ENCODE results near the gene MAMDC2. TPM values are rescaled to one million over a fixed set of nuclear protein-coding genes. Genes with fewer than 3 reads are reported as not detected.

The MAMDC2 gene
- total and polyA plus RNA-seq, 7 donors: 0.91 to 11.9 (median 2.2) TPM

GRCh38 chr9:70020217-70020616, 23.4 kb upstream of the MAMDC2 start:
- DNase-seq (no peak), ATAC-seq (no peak)
- no peaks in the 10 kb centered on the region for H3K36me3 ChIP-seq (ENCODE audit: insufficient read depth in 1 of 2, low read depth in 1 of 2)
- H3K4me3 ChIP-seq: no peak overlapping the region
- TF ChIP-seq CTCF (IDR thresholded peaks at IDR 0.05): no peak
- H3K27ac ChIP-seq: no peak overlapping the region
- intact Hi-C loops (cut with DNase I): no loop called here
- no peaks in the 10 kb centered on the region for H3K9me3 ChIP-seq
- no peaks in the 10 kb centered on the region for H3K27me3 ChIP-seq (ENCODE audit: insufficient read depth in 3 of 3, low read length in 2 of 3)
- H3K4me1 ChIP-seq: no peaks in the 10 kb centered on the region
- WGBS, 3 donors: 84 to 87% (median 86%) methylated on average over 5 of the region's 5 CpGs

GRCh38 chr9:70020991-70021571, 22.6 kb upstream of the MAMDC2 start:
- Histone ChIP-seq H3K27me3 (ENCODE audit: insufficient read depth in 3 of 3, low read length in 2 of 3) (no peaks in the 10 kb centered on the region), H3K4me3 (no peak overlapping the region), H3K36me3 (ENCODE audit: insufficient read depth in 1 of 2, low read depth in 1 of 2) (no peaks in the 10 kb centered on the region), H3K4me1 (no peaks in the 10 kb centered on the region), H3K9me3 (no peaks in the 10 kb centered on the region), H3K27ac (no peak overlapping the region)
- TF ChIP-seq CTCF (IDR thresholded peaks at IDR 0.05): no peak
- no peak for DNase-seq
- ATAC-seq: no peak
- intact Hi-C loops (cut with DNase I): no loop called here
- 62 to 64% (median 63%) methylated on average over 5 of the region's 5 CpGs for WGBS, 3 donors

- 75 to 100% (median 76%) methylated on average over 4 to 5 of the region's 5 CpGs for WGBS, 3 donors
- intact Hi-C loops (cut with DNase I): no loop called here
Measured at GRCh38 chr9:70028287-70028686, 15.4 kb upstream of the MAMDC2 start.

GRCh38 chr9:70030156-70030555, 13.5 kb upstream of the MAMDC2 start:
- H3K36me3 ChIP-seq (ENCODE audit: insufficient read depth in 1 of 2, low read depth in 1 of 2): no peaks in the 10 kb centered on the region
- no peak for ATAC-seq
- no peak overlapping the region for H3K27ac ChIP-seq
- no peaks in the 10 kb centered on the region for H3K9me3 ChIP-seq
- no peaks in the 10 kb centered on the region for H3K4me1 ChIP-seq
- WGBS, 3 donors: 89 to 95% (median 94%) methylated on average over 1 of the region's 1 CpG
- H3K27me3 ChIP-seq (ENCODE audit: insufficient read depth in 3 of 3, low read length in 2 of 3): no peaks in the 10 kb centered on the region
- intact Hi-C loops (cut with DNase I): no loop called here
- no peak for DNase-seq
- TF ChIP-seq CTCF (IDR thresholded peaks at IDR 0.05): no peak
- H3K4me3 ChIP-seq: no peak overlapping the region

More at GRCh38 chr9:70028287-70028686, 15.4 kb upstream of the MAMDC2 start:
- H3K27me3 ChIP-seq (ENCODE audit: insufficient read depth in 3 of 3, low read length in 2 of 3): no peaks in the 10 kb centered on the region
- H3K4me3 ChIP-seq: no peak overlapping the region
- no peak overlapping the region for H3K27ac ChIP-seq
- H3K36me3 ChIP-seq (ENCODE audit: insufficient read depth in 1 of 2, low read depth in 1 of 2): no peaks in the 10 kb centered on the region
- H3K9me3 ChIP-seq: no peaks in the 10 kb centered on the region
- DNase-seq: no peak
- TF ChIP-seq CTCF (IDR thresholded peaks at IDR 0.05): no peak
- H3K4me1 ChIP-seq: no peaks in the 10 kb centered on the region
- no peak for ATAC-seq

- WGBS, 3 donors: 76 to 87% (median 82%) methylated on average over 1 of the region's 1 CpG
- no peak for TF ChIP-seq CTCF (IDR thresholded peaks at IDR 0.05)
- no peaks in the 10 kb centered on the region for H3K36me3 ChIP-seq (ENCODE audit: insufficient read depth in 1 of 2, low read depth in 1 of 2)
- H3K27me3 ChIP-seq (ENCODE audit: insufficient read depth in 3 of 3, low read length in 2 of 3): no peaks in the 10 kb centered on the region
- intact Hi-C loops (cut with DNase I): no loop called here
- no peak overlapping the region for H3K4me3 ChIP-seq
- H3K27ac ChIP-seq: no peak overlapping the region
- H3K9me3 ChIP-seq: no peaks in the 10 kb centered on the region
- no peak for DNase-seq
- no peaks in the 10 kb centered on the region for H3K4me1 ChIP-seq
- no peak for ATAC-seq
Measured at GRCh38 chr9:70031141-70031545, 12.5 kb upstream of the MAMDC2 start.

Measured in psoas muscle (tissue), 8 donors.